ENCODE results near the gene ASTN2. TPM values are rescaled to one million over a fixed set of nuclear protein-coding genes. Genes with fewer than 3 reads are reported as not detected.

The ASTN2 gene
- total and polyA plus RNA-seq, 2 donors (not counting 3 experiments of a cell fraction or from before 2014, with no cell fraction given) = 1.0 to 1.9 TPM

GRCh38 chr9:116900543-116900942 is 514.3 kb downstream of the ASTN2 start:
- no peaks in the 10 kb centered on the region for H3K4me1 ChIP-seq (ENCODE audit: control insufficient read depth, extremely low read depth, insufficient read depth, low read length)
- peaks cover 1% of the 10 kb centered on the region for H3K9me3 ChIP-seq (replicated peaks; ENCODE audit: control insufficient read depth, insufficient read depth, low read length)
- no peak overlapping the region for H3K9ac ChIP-seq (replicated peaks; ENCODE audit: extremely low read depth, insufficient read depth, low read length)
- DNase-seq (ENCODE audit: low read depth, low spot score) (no peak), FAIRE-seq (no peak)
- intact Hi-C loops (cut with micrococcal nuclease) (no loop called here), dilution Hi-C loops (cut with MboI; ENCODE audit: extremely low pct_ligation_motif_present, low sequenced_read_pairs) (no loop called here)
- no peaks in the 10 kb centered on the region for H3K36me3 ChIP-seq (ENCODE audit: control insufficient read depth in 2 of 2, extremely low read depth in 1 of 2, insufficient read depth in 2 of 2, low read length in 2 of 2)
- H3K4me2 ChIP-seq (ENCODE audit: insufficient read depth, low read length) = no peak overlapping the region
- H3K4me3 ChIP-seq (replicated peaks in 1 of 3; ENCODE audit: insufficient read depth in 1 of 3, low read depth in 1 of 3, low read length in 3 of 3) = no peak overlapping the region
- H3K79me2 ChIP-seq (ENCODE audit: control insufficient read depth, insufficient read depth, low read length) = no peaks in the 10 kb centered on the region
- no TSS peak for BruUV-seq (replicated peaks)
- no peaks in the 10 kb centered on the region for H4K20me1 ChIP-seq (replicated peaks; ENCODE audit: control insufficient read depth, extremely low read depth, insufficient read depth, low read length)
- no peaks in the 10 kb centered on the region for H3K27me3 ChIP-seq (ENCODE audit: control insufficient read depth in 2 of 2, insufficient read depth in 2 of 2, low read length in 2 of 2)
- ChIA-PET POLR2A (no interaction called here), CTCF (no interaction called here)
- H2AFZ ChIP-seq (ENCODE audit: low read depth, low read length) = no peak overlapping the region
- TF ChIP-seq GATA2 (IDR thresholded peaks at IDR 0.05; ENCODE audit: insufficient read depth, insufficient read length, low read depth, low read length) = no peak
- no peak for TF ChIP-seq POLR2AphosphoS5 (IDR thresholded peaks at IDR 0.05; ENCODE audit: insufficient read depth, low read depth, low read length)
- no peak for TF ChIP-seq JUN (IDR thresholded peaks at IDR 0.05; ENCODE audit: borderline replicate concordance, insufficient read depth, insufficient read length, low read depth)
- no peak for TF ChIP-seq CTCF (IDR thresholded peaks at IDR 0.05; ENCODE audit: extremely low read depth in 1 of 2, insufficient read depth in 1 of 2, low read depth in 1 of 2, low read length in 2 of 2)
- no peak for TF ChIP-seq FOS (IDR thresholded peaks at IDR 0.05; ENCODE audit: borderline replicate concordance, insufficient read depth, low read length)
- TF ChIP-seq POLR2A (IDR thresholded peaks at IDR 0.05; ENCODE audit: low read depth, low read length) = no peak
- no peak for TF ChIP-seq MYC (IDR thresholded peaks at IDR 0.05; ENCODE audit: low read depth, low read length)
- TF ChIP-seq EZH2 (IDR thresholded peaks at IDR 0.05; ENCODE audit: borderline replicate concordance, low read depth, low read length, severe bottlenecking) = no peak
- TF ChIP-seq, protein P1, sequence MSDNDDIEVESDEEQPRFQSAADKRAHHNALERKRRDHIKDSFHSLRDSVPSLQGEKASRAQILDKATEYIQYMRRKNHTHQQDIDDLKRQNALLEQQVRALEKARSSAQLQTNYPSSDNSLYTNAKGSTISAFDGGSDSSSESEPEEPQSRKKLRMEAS (IDR thresholded peaks at IDR 0.05; ENCODE audit: insufficient read depth, insufficient read length) = no peak
- no peaks in the 10 kb centered on the region for H3K9me1 ChIP-seq (replicated peaks; ENCODE audit: control insufficient read depth, extremely low read depth, insufficient read depth, low read length)
- H3K27ac ChIP-seq (ENCODE audit: insufficient read depth, low read depth, low read length) = no peak overlapping the region

Data from endothelial cell of umbilical vein (primary cell).